Measurements from ENCODE around the gene IL24. TPM values are rescaled to one million over a fixed set of nuclear protein-coding genes. Genes with fewer than 3 reads are reported as not detected.

IL24 gene
- total RNA-seq, 1 experiment from 2014 or later, result not detected

DNA sequence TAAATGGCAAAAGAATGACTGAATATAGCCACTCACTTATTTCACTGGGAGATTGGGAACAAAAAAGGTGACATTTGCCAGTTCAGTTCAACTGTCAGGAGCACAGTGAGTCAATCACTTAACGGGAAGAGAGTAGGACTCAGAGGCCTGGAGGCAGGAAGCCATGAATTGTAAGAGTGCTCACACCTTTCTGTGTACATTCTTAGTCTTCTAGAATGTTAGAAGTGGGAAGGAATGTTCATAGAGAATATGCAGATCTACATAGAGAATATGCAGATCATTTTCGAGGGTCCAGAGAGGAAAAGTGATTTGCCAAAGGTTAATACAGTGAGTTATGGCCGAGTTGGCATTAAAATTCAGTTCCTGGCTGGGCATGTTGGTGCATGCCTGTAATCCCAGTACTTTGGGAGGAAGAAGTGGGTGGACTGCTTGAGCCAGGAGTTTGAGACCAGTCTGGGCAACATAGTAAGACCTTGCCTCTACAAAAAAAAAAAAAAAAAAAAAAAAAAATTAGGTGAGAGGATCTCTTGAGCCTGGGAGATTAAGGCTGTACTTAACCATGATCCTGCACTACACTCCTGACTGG lies 23.5 kb upstream of the IL24 start:
- in situ Hi-C loops (cut with HindIII; ENCODE audit: low pct_unique_long_range_greater_than_20kb, low sequenced_read_pairs), result no loop called here
- DNase-seq (ENCODE audit: low read depth), result no peak

- no peak for DNase-seq (ENCODE audit: low read depth)
- in situ Hi-C loops (cut with HindIII; ENCODE audit: low pct_unique_long_range_greater_than_20kb, low sequenced_read_pairs), result no loop called here
Observed at GRCh38 chr1:206875752-206876377, 21.4 kb upstream of the IL24 start.

GRCh38 chr1:206878456-206878855 lies 18.8 kb upstream of the IL24 start:
- in situ Hi-C loops (cut with HindIII; ENCODE audit: low pct_unique_long_range_greater_than_20kb, low sequenced_read_pairs), result no loop called here
- DNase-seq (ENCODE audit: low read depth), result no peak

DNA sequence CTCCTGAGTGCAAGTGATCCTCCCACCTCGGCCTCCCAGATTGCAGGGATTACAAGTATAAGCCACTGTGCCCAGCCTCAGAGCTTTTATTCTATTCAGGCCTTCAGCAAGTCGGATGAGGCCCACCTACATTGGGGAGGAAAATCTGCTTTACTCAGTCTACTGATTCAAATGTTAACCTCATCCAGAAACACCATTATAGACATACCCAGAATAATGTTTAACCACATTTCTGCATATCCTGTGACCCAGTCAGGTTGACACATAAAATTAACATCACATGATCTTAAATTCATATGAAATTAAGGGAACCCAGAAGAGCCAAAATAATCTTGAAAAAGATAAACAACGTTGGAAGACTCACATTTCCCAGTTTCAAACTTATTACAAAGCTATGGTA lies 16.9 kb upstream of the IL24 start:
- in situ Hi-C loops (cut with HindIII; ENCODE audit: low pct_unique_long_range_greater_than_20kb, low sequenced_read_pairs), result no loop called here
- DNase-seq (ENCODE audit: low read depth), result no peak

- DNase-seq (ENCODE audit: low read depth), result no peak
- in situ Hi-C loops (cut with HindIII; ENCODE audit: low pct_unique_long_range_greater_than_20kb, low sequenced_read_pairs), result no loop called here
Observed at GRCh38 chr1:206882555-206882954, 14.7 kb upstream of the IL24 start.

- no peak for DNase-seq (ENCODE audit: low read depth)
- in situ Hi-C loops (cut with HindIII; ENCODE audit: low pct_unique_long_range_greater_than_20kb, low sequenced_read_pairs), result no loop called here
Observed at GRCh38 chr1:206883160-206883559, 14.1 kb upstream of the IL24 start.

- no peak for DNase-seq (ENCODE audit: low read depth)
- in situ Hi-C loops (cut with HindIII; ENCODE audit: low pct_unique_long_range_greater_than_20kb, low sequenced_read_pairs), result no loop called here
Observed at GRCh38 chr1:206883876-206884275, 13.4 kb upstream of the IL24 start.

GRCh38 chr1:206885341-206886060 lies 11.7 kb upstream of the IL24 start:
- in situ Hi-C loops (cut with HindIII; ENCODE audit: low pct_unique_long_range_greater_than_20kb, low sequenced_read_pairs), result no loop called here
- no peak for DNase-seq (ENCODE audit: low read depth)

DNA sequence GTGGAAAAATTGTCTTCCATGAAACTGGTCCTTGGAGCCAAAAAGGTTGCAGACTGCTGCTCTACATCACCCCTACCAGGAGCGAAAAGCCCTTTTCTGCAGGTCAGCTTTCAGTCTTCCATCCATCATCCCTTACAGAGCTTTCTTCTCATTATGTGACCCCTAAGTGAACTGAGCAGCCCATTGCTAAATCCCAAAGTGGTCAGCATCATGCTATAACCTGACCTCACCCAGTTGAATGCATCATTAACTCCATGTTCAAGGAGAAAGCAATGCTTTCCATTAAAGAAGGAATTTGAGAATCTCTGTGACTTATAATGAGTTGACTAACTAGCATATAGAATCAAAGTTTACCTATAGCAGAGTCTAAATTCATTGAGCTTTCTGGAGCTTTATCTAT lies 10.4 kb upstream of the IL24 start:
- in situ Hi-C loops (cut with HindIII; ENCODE audit: low pct_unique_long_range_greater_than_20kb, low sequenced_read_pairs), result no loop called here
- DNase-seq (ENCODE audit: low read depth), result no peak

DNA sequence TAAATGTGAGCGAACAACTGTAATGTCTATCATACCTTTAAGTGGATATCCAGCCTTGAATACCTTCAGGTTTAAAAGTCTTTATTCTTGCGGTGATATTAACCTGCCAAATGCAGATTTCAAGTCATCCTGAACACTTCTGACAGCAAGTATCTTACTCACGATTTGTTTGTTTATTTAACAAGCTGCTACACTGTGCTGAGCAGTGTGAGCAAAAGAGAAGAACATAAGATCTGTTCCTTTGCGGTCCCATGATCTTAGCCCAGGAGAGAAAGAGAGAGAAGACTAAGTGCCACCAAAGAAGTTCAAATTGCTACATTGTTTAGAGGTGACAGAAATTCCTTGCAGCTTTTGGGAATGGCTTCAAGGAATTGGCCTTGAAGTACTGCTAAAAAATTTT lies 9.5 kb upstream of the IL24 start:
- no peak for DNase-seq (ENCODE audit: low read depth)
- in situ Hi-C loops (cut with HindIII; ENCODE audit: low pct_unique_long_range_greater_than_20kb, low sequenced_read_pairs), result no loop called here

DNA sequence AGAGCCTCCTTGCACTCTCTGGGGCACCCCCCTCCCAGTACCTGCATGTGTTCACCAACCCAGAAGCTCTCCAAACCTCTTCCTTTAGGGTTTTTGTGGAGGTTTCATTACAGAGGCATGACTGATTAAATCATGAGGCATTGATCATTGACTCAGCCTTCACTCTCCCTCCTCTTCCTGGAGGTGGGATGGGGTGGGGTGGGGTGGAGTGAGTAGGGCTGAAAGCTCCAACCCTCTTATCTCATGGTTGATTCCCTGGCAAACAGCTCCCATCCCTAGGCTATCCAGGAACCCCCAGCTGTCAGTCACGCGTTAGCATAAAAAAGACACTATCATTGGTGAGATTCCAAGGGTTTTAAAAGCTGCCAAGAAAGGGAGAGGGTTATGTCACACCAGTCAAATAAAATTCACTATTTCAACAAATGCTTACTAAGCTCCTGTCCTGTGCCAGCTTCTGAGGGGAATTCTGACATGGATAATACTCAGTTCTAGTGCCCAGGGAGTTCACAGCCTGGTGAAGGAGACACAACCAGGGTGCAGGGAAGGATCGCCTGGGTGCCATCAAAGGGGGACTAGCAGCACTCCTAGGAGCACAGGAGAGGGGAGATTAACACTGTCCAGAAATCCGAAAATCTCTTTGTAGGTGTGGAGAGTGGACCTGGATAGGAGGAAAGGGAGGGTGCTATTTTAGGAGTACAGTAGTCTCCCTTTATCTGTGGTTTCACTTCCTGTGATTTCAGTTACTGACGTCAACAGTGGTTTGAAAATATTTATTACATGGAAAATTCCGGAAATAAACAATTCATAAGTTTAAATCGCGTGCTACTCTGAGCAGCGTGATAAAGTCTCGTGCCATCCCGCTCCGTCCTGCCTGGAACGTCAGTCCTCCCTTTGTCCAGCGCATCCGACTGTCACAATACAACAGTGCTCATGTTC lies 6.8 kb upstream of the IL24 start:
- in situ Hi-C loops (cut with HindIII; ENCODE audit: low pct_unique_long_range_greater_than_20kb, low sequenced_read_pairs), result no loop called here
- no peak for DNase-seq (ENCODE audit: low read depth)

DNA sequence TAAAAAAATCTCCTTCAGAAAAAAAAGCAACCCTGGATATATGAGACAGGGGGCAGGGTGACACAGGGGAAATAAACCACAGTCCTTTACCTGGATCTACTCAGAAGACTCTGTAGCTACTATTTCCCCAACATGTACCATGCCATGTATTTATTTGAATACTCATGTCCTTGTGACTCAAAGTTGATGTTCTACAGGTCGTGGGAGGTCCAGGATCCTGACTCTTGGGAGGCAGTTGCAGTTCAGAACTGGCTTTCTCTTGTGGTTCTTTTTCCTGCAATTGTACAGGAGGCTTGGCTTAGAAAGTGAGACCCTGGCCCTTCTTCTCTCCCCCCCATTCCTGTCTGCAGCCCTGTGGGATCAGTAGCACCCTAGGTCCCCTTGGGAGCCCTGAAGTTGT lies 5.8 kb upstream of the IL24 start:
- in situ Hi-C loops (cut with HindIII; ENCODE audit: low pct_unique_long_range_greater_than_20kb, low sequenced_read_pairs), result no loop called here
- DNase-seq (ENCODE audit: low read depth), result no peak

DNA sequence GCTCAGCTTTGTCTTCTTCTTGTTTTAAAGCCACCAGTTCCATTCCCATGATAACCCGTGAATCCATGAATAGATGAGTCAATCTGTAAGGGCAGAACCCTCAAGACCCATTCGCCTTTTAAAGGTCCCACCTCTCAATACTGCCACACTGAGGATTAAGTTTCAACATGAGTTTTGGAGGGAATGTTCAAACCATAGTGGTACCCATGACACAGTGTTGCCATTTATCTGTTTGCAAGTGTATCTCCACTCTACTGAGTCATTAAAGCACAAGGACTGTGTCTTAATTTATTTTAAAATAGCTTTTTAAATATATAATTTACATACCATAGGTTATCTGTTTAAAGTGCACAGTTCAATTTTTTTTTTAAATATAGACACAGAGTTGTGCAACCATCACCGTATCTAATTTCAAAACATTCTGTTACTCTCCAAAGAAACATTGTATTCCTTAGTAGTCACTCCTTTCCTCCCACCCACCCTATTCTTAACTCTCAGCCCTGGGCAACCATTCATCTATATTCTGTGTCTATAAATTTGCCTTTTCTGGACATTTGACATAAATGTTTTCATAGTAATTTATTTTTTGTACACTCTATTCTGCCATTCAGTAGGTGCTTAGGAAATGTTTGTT lies 4.8 kb upstream of the IL24 start:
- no peak for DNase-seq (ENCODE audit: low read depth)
- in situ Hi-C loops (cut with HindIII; ENCODE audit: low pct_unique_long_range_greater_than_20kb, low sequenced_read_pairs), result no loop called here

DNA sequence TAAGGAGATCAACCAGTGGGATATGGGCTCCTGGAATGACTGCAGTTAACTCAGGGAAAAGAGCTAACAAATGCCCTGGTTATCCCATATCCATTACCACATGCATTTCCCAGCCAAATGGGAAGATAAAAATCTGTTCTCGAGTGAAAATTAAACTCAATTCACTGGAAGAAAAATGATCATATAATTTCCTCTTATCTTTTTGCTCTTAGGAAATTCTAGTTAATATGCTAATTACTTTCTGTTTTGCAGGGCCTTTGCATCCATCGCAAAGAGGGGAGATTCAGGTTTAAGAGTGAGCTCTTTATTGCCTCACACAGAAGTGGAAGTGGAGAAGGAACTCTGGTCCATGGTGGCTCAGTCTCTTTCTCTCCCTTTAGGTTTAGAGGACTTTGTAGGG lies 3.9 kb upstream of the IL24 start:
- DNase-seq (ENCODE audit: low read depth), result no peak
- in situ Hi-C loops (cut with HindIII; ENCODE audit: low pct_unique_long_range_greater_than_20kb, low sequenced_read_pairs), result no loop called here

- no peak for DNase-seq (ENCODE audit: low read depth)
- in situ Hi-C loops (cut with HindIII; ENCODE audit: low pct_unique_long_range_greater_than_20kb, low sequenced_read_pairs), result no loop called here
Observed at GRCh38 chr1:206895325-206895724, 1.9 kb upstream of the IL24 start.

- in situ Hi-C loops (cut with HindIII; ENCODE audit: low pct_unique_long_range_greater_than_20kb, low sequenced_read_pairs), result no loop called here
- DNase-seq (ENCODE audit: low read depth), result no peak
Observed at GRCh38 chr1:206895837-206896242, 1.4 kb upstream of the IL24 start.

GRCh38 chr1:206896261-206896660 lies 982 bp upstream of the IL24 start:
- in situ Hi-C loops (cut with HindIII; ENCODE audit: low pct_unique_long_range_greater_than_20kb, low sequenced_read_pairs), result no loop called here
- no peak for DNase-seq (ENCODE audit: low read depth)

DNA sequence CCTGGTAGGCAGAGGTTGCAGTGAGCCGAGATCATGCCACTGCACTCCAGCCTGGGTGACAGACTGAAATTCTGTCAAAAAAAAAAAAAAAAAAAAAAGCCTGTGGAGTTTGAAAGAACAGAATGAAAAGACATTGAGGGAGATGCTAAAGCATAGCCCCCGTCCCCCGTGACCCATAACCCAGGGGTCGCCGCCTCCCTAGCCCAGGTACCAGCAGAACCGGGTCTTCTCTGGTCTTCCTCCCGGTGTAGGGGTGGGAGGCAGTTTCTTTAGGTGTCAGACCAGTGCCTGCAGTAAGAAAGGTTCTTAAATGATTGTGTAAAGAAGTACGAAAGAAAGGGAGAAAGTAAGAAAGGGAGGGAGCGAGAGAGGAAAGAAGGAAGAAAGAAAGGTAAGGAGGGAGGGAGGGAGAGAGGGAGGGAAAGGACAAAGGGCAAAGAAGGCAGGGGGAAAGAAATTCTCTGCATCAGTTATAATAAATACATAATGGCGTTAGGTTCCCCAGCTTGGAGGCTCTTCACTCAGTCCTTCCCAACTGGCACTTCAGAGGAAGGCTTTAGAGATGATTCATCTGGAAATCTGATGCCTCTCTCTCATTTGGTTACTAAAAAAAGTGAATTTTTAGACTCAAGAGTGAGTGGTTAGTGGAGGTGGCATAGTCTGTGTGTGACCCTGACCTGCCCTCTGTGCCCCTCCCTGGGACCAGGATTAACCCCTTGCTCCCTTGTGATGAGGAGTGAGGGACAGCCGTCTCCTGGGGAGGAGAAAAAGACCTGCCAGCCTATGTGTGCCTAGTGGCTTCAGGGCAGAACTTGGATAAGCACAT lies 1.1 kb downstream of the IL24 start:
- in situ Hi-C loops (cut with HindIII; ENCODE audit: low pct_unique_long_range_greater_than_20kb, low sequenced_read_pairs), result no loop called here
- DNase-seq (ENCODE audit: low read depth), result no peak
